Body of pancreas (tissue), 4 donors: ENCODE data around the gene TULP4.

Experiments
- CTCF ChIP-seq, 7 experiments: fragments of 450-650 bp in 4 of 7; fragments of 200-600 bp in 3 of 7; sonication (generic) in 3 of 7; IDR thresholded peaks; one replicate each; pipeline ENCODE4 v1.5.1; 2016 to 2019; ENCODE audit warnings: antibody characterized with exemption in 7 of 7
- POLR2A ChIP-seq, 3 donors: fragments of 450-650 bp; IDR thresholded peaks; one replicate each; pipeline ENCODE4 v1.6.1; 2016; ENCODE audit warnings: antibody characterized with exemption in 3 of 3, mild to moderate bottlenecking in 2 of 3

- no peak for TF ChIP-seq CTCF (IDR thresholded peaks at IDR 0.05)
- TF ChIP-seq POLR2A (IDR thresholded peaks at IDR 0.05): no peak
These were observed 28.0 kb downstream of the TULP4 start for GRCh38 chr6:158340252-158340651.
